Endodermal cell (in vitro differentiated cells): ENCODE data around the gene NCR1. TPM values are rescaled to one million over a fixed set of nuclear protein-coding genes. Genes with fewer than 3 reads are reported as not detected.
A peak's percentile ranks its signal among the peaks of the same experiment; 100 is the strongest.
"Not testable (repeated sequence)": the region's sequence is repeated elsewhere in the genome, so short reads cannot be mapped to it uniquely, and the experiment has no call there.

ENCODE experiments used
- DNase-seq: peaks from one replicate; pipeline ENCODE4 v3.0.0-alpha.2; 2017
- H3K27ac ChIP-seq: 2 replicates; pipeline ENCODE4 v1.5.1; 2013; ENCODE audit warnings: mild to moderate bottlenecking, low read depth, low read length, moderate library complexity
- H3K27me3 ChIP-seq: 2 replicates; pipeline ENCODE4 v1.6.1; 2013; ENCODE audit warnings: mild to moderate bottlenecking, low read length, moderate library complexity; ENCODE audit not compliant: insufficient read depth, control insufficient read depth, poor library complexity, severe bottlenecking
- H3K36me3 ChIP-seq: 2 replicates; pipeline ENCODE4 v1.7.0; 2013; ENCODE audit warnings: mild to moderate bottlenecking, low read length, moderate library complexity; ENCODE audit not compliant: control insufficient read depth, insufficient read depth
- H3K4me1 ChIP-seq: one replicate; pipeline ENCODE4 v1.7.0; 2013; ENCODE audit warnings: low read length; ENCODE audit not compliant: control insufficient read depth, insufficient read depth
- H3K4me3 ChIP-seq: 2 replicates; pipeline ENCODE4 v1.5.1; 2013; ENCODE audit warnings: mild to moderate bottlenecking, low read length, moderate library complexity
- H3K9ac ChIP-seq: 2 replicates; pipeline ENCODE4 v1.6.1; 2013; ENCODE audit warnings: mild to moderate bottlenecking, low read length, moderate library complexity; ENCODE audit not compliant: poor library complexity, severe bottlenecking; ENCODE audit errors: extremely low read depth
- H3K9me3 ChIP-seq: 2 replicates; pipeline ENCODE4 v1.6.1; 2013; ENCODE audit warnings: mild to moderate bottlenecking, low read length, moderate library complexity; ENCODE audit not compliant: control insufficient read depth
- H3K27ac Mint-ChIP-seq: 2 replicates; pipeline ENCODE4 v1.8.0; 2020; ENCODE audit warnings: mixed read lengths
- H3K27me3 Mint-ChIP-seq: 2 replicates; pipeline ENCODE4 v1.8.0; 2021; ENCODE audit warnings: mild to moderate bottlenecking, mixed read lengths; ENCODE audit not compliant: insufficient read depth
- H3K36me3 Mint-ChIP-seq: 2 replicates; pipeline ENCODE4 v1.8.0; 2020; ENCODE audit warnings: low read depth, mixed read lengths
- H3K4me1 Mint-ChIP-seq: 2 replicates; pipeline ENCODE4 v1.8.0; 2020; ENCODE audit warnings: mixed read lengths
- H3K4me3 Mint-ChIP-seq: 2 replicates; pipeline ENCODE4 v1.8.0; 2020; ENCODE audit warnings: mild to moderate bottlenecking, moderate library complexity, mixed read lengths
- H3K9me3 Mint-ChIP-seq: 2 replicates; pipeline ENCODE4 v1.8.0; 2020; ENCODE audit warnings: mild to moderate bottlenecking, mixed read lengths
- CTCF ChIP-seq: fragments of 200-600 bp; sonication (generic); conservative IDR thresholded peaks from 2 replicates; pipeline ENCODE4 v1.5.0; 2021; ENCODE audit warnings: antibody characterized with exemption, mild to moderate bottlenecking
- WGBS, 2 experiments: methylation state at CpG; one replicate each; pipeline versions ENCODE4 v1.1.5 to v1.1.7; 2013; ENCODE audit warnings: missing lambda C conversion rate in 2 of 2, mixed read lengths in 1 of 2; ENCODE audit not compliant: insufficient coverage in 1 of 2, insufficient read length in 1 of 2; 5-methylcytosine and 5-hydroxymethylcytosine counted together
- total RNA-seq, 2 donors: library from RNA; stranded (reverse); fragmentation: NEBNext Ultra II Directional in 1 of 2; extraction: Animal tissue kit (Norgen Biotek cat#: 25700) in 1 of 2; gene quantifications; 2 replicates in 1 of 2; 3 replicates in 1 of 2; pipeline ENCODE4 v1.2.1, GENCODE V29; 2021

Gene NCR1
- total RNA-seq, 2 donors from 2014 or later = 24.4 to 34.5 TPM

- Histone ChIP-seq H3K9ac (no peak within 1 kb of the TSS), H3K4me3 (no peak within 1 kb of the TSS), H3K4me1 (no peaks in the 10 kb centered on the region), H3K27me3 (no peaks in the 10 kb centered on the region), H3K9me3 (no peaks in the 10 kb centered on the region), H3K36me3 (peaks cover 22% of the 10 kb centered on the region), H3K27ac (no peak within 1 kb of the TSS)
- peak; percentile 49 for DNase-seq
- no peak within 1 kb of the TSS for H3K4me3 Mint-ChIP-seq
- no peaks in the 10 kb centered on the region for H3K9me3 Mint-ChIP-seq
- H3K27ac Mint-ChIP-seq = no peak within 1 kb of the TSS
- peaks cover 25% of the 10 kb centered on the region for H3K36me3 Mint-ChIP-seq
- 95 to 100% methylated on average over 2 to 8 of the region's 8 CpGs for WGBS, 2 experiments
- no peaks in the 10 kb centered on the region for H3K27me3 Mint-ChIP-seq
- TF ChIP-seq CTCF = no peak
- peaks cover 22% of the 10 kb centered on the region for H3K4me1 Mint-ChIP-seq
These were observed 41.4 kb downstream of the NCR1 start, which contains the start of gene NLRP7 for GRCh38 chr19:54947381-54947780. NLRP7 (minus strand) TSS chr19:54947530.

- 73 to 75% methylated on average over 2 of the region's 2 CpGs for WGBS, 2 experiments
- Histone ChIP-seq H3K4me1 (no peaks in the 10 kb centered on the region), H3K36me3 (peaks cover 17% of the 10 kb centered on the region), H3K4me3 (no peak overlapping the region), H3K27ac (no peak overlapping the region), H3K27me3 (no peaks in the 10 kb centered on the region), H3K9ac (no peak overlapping the region), H3K9me3 (no peaks in the 10 kb centered on the region)
- H3K27ac Mint-ChIP-seq = no peak overlapping the region
- no peaks in the 10 kb centered on the region for H3K27me3 Mint-ChIP-seq
- peaks cover 13% of the 10 kb centered on the region for H3K9me3 Mint-ChIP-seq
- TF ChIP-seq CTCF = no peak
- H3K36me3 Mint-ChIP-seq = peaks cover 27% of the 10 kb centered on the region
- H3K4me3 Mint-ChIP-seq = no peak overlapping the region
- no peak for DNase-seq
- peaks cover 15% of the 10 kb centered on the region for H3K4me1 Mint-ChIP-seq
These were observed 43.5 kb downstream of the NCR1 start for GRCh38 chr19:54949412-54949811.

GRCh38 chr19:54950580-54950979 lies 44.6 kb downstream of the NCR1 start:
- 79 to 85% methylated on average over 5 to 8 of the region's 10 CpGs for WGBS, 2 experiments
- not testable (repeated sequence) for H3K27me3 Mint-ChIP-seq, H3K9me3 ChIP-seq, H3K9ac ChIP-seq, H3K4me1 ChIP-seq, H3K27ac ChIP-seq, H3K27me3 ChIP-seq, H3K4me3 ChIP-seq, DNase-seq, H3K4me3 Mint-ChIP-seq
- peaks cover 14% of the 10 kb centered on the region for H3K4me1 Mint-ChIP-seq
- peaks cover 13% of the 10 kb centered on the region for H3K36me3 ChIP-seq
- peaks cover 27% of the 10 kb centered on the region for H3K36me3 Mint-ChIP-seq
- H3K27ac Mint-ChIP-seq = peak overlapping the region; percentile 81
- peaks cover 15% of the 10 kb centered on the region for H3K9me3 Mint-ChIP-seq
